ENCODE data around the gene GRM6. TPM values are rescaled to one million over a fixed set of nuclear protein-coding genes. Genes with fewer than 3 reads are reported as not detected.

GRM6 gene
- total and polyA plus RNA-seq, 9 of the 15 experiments (the other 6 are each of a cell fraction or from before 2014, with no cell fraction given) = not detected

- TF ChIP-seq BRD4 (IDR thresholded peaks at IDR 0.05) (no peak), REST (IDR thresholded peaks at IDR 0.05; ENCODE audit: borderline replicate concordance) (no peak), REST (CRISPR knock-in tag; IDR thresholded peaks at IDR 0.05; ENCODE audit: low read depth) (no peak), BRF1 (IDR thresholded peaks at IDR 0.05; ENCODE audit: borderline replicate concordance, extremely low read depth, insufficient read length) (no peak), GMEB1 (CRISPR knock-in tag; IDR thresholded peaks at IDR 0.05) (no peak), ZC3H4 (CRISPR knock-in tag; IDR thresholded peaks at IDR 0.05; ENCODE audit: borderline replicate concordance) (no peak)
- CTCF ChIA-PET (ENCODE audit: low intra/inter-chr PET ratio) = no interaction called here
- H3K36me3 ChIP-seq (ENCODE audit: control insufficient read depth, insufficient read depth, low read length) = no peaks in the 10 kb centered on the region
- no peak overlapping the region for H3K9ac ChIP-seq (ENCODE audit: insufficient read depth in 1 of 2, low read depth in 2 of 2, low read length in 2 of 2)
- 3% methylated on average over 23 of the region's 27 CpGs for WGBS (ENCODE audit: insufficient coverage, low coverage, missing lambda C conversion rate)
- no peaks in the 10 kb centered on the region for H4K20me1 ChIP-seq (replicated peaks; ENCODE audit: control insufficient read depth, insufficient read depth, low read length)
- no peak overlapping the region for H3K27ac ChIP-seq (ENCODE audit: extremely low read depth, low read depth, low read length)
- no peaks in the 10 kb centered on the region for H3K9me3 ChIP-seq (replicated peaks; ENCODE audit: control insufficient read depth, insufficient read depth, low read depth, low read length)
- no peak overlapping the region for H2AFZ ChIP-seq (ENCODE audit: low read depth, low read length)
- intact Hi-C loops (cut with micrococcal nuclease) (no loop called here), in situ Hi-C loops (cut with MboI) (no loop called here)
- POLR2A ChIA-PET = interaction anchor here (1.6 kb wide), 1 partner anchor 8 kb away, joined by 5 read pairs; no protein-coding TSS in a partner anchor
- no peaks in the 10 kb centered on the region for H3K79me2 ChIP-seq (ENCODE audit: control insufficient read depth, insufficient read depth, low read length)
- no peaks in the 10 kb centered on the region; a peak in 1 of 5 replicates for H3K4me1 ChIP-seq (replicated peaks in 1 of 2; ENCODE audit: control insufficient read depth in 2 of 2, insufficient read depth in 2 of 2, low read length in 2 of 2)
- no peak overlapping the region for H3K4me2 ChIP-seq (ENCODE audit: insufficient read depth, low read length)
- H3K4me3 ChIP-seq = no peak overlapping the region
- H3K9me1 ChIP-seq (ENCODE audit: control insufficient read depth, insufficient read depth, low read length) = no peaks in the 10 kb centered on the region
- DNase-seq (ENCODE audit: extremely low read depth in 1 of 4, low spot score in 3 of 4) (no peak), ATAC-seq (no peak), FAIRE-seq (no peak)
- no TSS peak for BruUV-seq (replicated peaks)
- peaks cover 0 to 42% of the 10 kb centered on the region in 2 experiments; a peak in 2 of 5 replicates for H3K27me3 ChIP-seq (ENCODE audit: control insufficient read depth in 2 of 2, insufficient read depth in 2 of 2, low read length in 2 of 2)
Observed at GRCh38 chr5:178988436-178989220, 6.5 kb downstream of the GRM6 start.

All from K562 (cell line).